GM12875 (cell line): Measurements from ENCODE around the gene CNTN4.

Experiments used
- H3K4me3 ChIP-seq: one replicate; pipeline ENCODE4 v1.5.1; 2011; ENCODE audit warnings: low read depth, low read length, control low read depth
- CTCF ChIP-seq: IDR thresholded peaks from 2 replicates; pipeline ENCODE4 v1.5.1; 2011; ENCODE audit warnings: low read depth, mild to moderate bottlenecking, control low read depth, inconsistent platforms, low read length, moderate library complexity, borderline replicate concordance; ENCODE audit not compliant: insufficient read depth

The CNTN4 gene

GRCh38 chr3:2495746-2496145 lies 397.1 kb downstream of the CNTN4 start:
- no peak overlapping the region for H3K4me3 ChIP-seq
- TF ChIP-seq CTCF: no peak

GRCh38 chr3:2504912-2505311 lies 406.2 kb downstream of the CNTN4 start:
- TF ChIP-seq CTCF: no peak
- H3K4me3 ChIP-seq: no peak overlapping the region

- TF ChIP-seq CTCF: no peak
- no peak overlapping the region for H3K4me3 ChIP-seq
Measured at GRCh38 chr3:2506776-2507175, 408.1 kb downstream of the CNTN4 start.

- no peak overlapping the region for H3K4me3 ChIP-seq
- TF ChIP-seq CTCF: no peak
Measured at GRCh38 chr3:2510591-2511145, 412.0 kb downstream of the CNTN4 start.

GRCh38 chr3:2511356-2511755 lies 412.7 kb downstream of the CNTN4 start:
- H3K4me3 ChIP-seq: no peak overlapping the region
- TF ChIP-seq CTCF: no peak

GRCh38 chr3:2512881-2513280 lies 414.2 kb downstream of the CNTN4 start:
- TF ChIP-seq CTCF: no peak

GRCh38 chr3:2513986-2514385 lies 415.3 kb downstream of the CNTN4 start:
- H3K4me3 ChIP-seq: no peak overlapping the region
- TF ChIP-seq CTCF: no peak

More at GRCh38 chr3:2512881-2513280, 414.2 kb downstream of the CNTN4 start:
- H3K4me3 ChIP-seq: no peak overlapping the region
